MM.1S (cell line): Measurements from ENCODE around the gene PITRM1.

ENCODE experiments used
- CTCF ChIP-seq: fragments of 300-600 bp; sonication (generic); IDR thresholded peaks from 2 replicates; pipeline ENCODE4 v1.5.1; 2016; ENCODE audit warnings: antibody characterized with exemption, low read length, mixed read lengths
- EZH2 ChIP-seq: fragments of 300-600 bp; sonication (generic); optimal IDR thresholded peaks from 2 replicates; pipeline ENCODE3; 2017; ENCODE audit warnings: low read depth, mild to moderate bottlenecking, antibody characterized with exemption, low read length, mixed read lengths
- EZH2phosphoT487 ChIP-seq: fragments of 300-600 bp; sonication (generic); IDR thresholded peaks from 2 replicates; pipeline ENCODE4 v1.6.1; 2018; ENCODE audit warnings: antibody characterized with exemption, low read length

GRCh38 chr10:3135006-3135405, 37.6 kb downstream of the PITRM1 start:
- no peak for TF ChIP-seq CTCF
- TF ChIP-seq EZH2 = no peak
- no peak for TF ChIP-seq EZH2phosphoT487
